SK-N-SH (cell line): ENCODE measurements around the gene CYP27A1.

ENCODE experiments used
- EP300 ChIP-seq, 2 experiments: IDR thresholded peaks; 2 replicates each; pipeline versions ENCODE4 v1.4.0 to v1.6.1; 2012; ENCODE audit warnings: borderline replicate concordance in 1 of 2, low read depth in 1 of 2, low read length in 1 of 2
- EZH2phosphoT487 ChIP-seq: fragments of 200-600 bp; sonication (generic); IDR thresholded peaks from 2 replicates; pipeline ENCODE4 v1.6.1; 2017; ENCODE audit warnings: low read depth, mixed run types, mild to moderate bottlenecking, antibody characterized with exemption, moderate library complexity, borderline replicate concordance
- FOSL2 ChIP-seq: IDR thresholded peaks from 2 replicates; pipeline ENCODE4 v1.4.0; 2012; ENCODE audit warnings: low read depth, mild to moderate bottlenecking, moderate library complexity, borderline replicate concordance
- FOXM1 ChIP-seq: IDR thresholded peaks from 2 replicates; pipeline ENCODE4 v1.4.0; 2012; ENCODE audit warnings: low read depth, mild to moderate bottlenecking
- GABPA ChIP-seq: IDR thresholded peaks from 2 replicates; pipeline ENCODE4 v1.4.0; 2012; ENCODE audit warnings: low read depth, mild to moderate bottlenecking
- MXI1 ChIP-seq: IDR thresholded peaks from 2 replicates; pipeline ENCODE4 v1.6.1; 2012; ENCODE audit warnings: mild to moderate bottlenecking, low read depth, low read length, improper control_type of control experiment
- SIN3A ChIP-seq: IDR thresholded peaks from 2 replicates; pipeline ENCODE4 v1.6.1; 2012; ENCODE audit warnings: low read depth, mild to moderate bottlenecking, low read length, moderate library complexity, borderline replicate concordance
- TEAD4 ChIP-seq: IDR thresholded peaks from 2 replicates; pipeline ENCODE4 v1.4.0; 2012; ENCODE audit warnings: mild to moderate bottlenecking, borderline replicate concordance; ENCODE audit not compliant: insufficient read depth
- TF ChIP-seq, protein P1 (sequence below): fragments of 200-600 bp; sonication (generic); IDR thresholded peaks from 2 replicates; pipeline ENCODE4 v1.6.1; 2017; ENCODE audit warnings: antibody characterized with exemption, mild to moderate bottlenecking, moderate library complexity
- TF ChIP-seq, protein P2 (sequence below): IDR thresholded peaks from 2 replicates; pipeline ENCODE4 v1.4.0; 2012; ENCODE audit warnings: low read depth, borderline replicate concordance
- TF ChIP-seq, protein P3 (sequence below): IDR thresholded peaks from 2 replicates; pipeline ENCODE4; 2012

DNA sequence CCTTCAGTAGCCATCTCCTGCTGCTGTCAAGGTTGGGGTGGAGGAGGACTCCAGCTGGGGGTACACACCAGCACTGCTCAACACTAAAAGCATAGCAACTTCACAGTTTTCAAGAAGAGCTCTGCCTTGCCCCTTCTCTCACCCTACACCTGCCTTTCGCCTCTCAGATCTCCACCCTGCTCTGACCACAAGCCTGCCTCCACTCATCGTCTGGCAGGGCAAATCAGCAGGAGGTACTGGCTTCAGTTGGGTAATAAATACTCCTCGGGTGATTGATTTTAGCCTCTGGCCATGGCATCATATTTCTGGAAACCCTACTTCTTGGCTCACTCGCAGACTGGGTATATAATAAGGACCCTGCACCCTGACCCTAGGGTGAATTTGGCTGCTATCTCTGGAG, 52.7 kb downstream of the CYP27A1 start:
- TF ChIP-seq TEAD4, result no peak
- TF ChIP-seq, protein P1, sequence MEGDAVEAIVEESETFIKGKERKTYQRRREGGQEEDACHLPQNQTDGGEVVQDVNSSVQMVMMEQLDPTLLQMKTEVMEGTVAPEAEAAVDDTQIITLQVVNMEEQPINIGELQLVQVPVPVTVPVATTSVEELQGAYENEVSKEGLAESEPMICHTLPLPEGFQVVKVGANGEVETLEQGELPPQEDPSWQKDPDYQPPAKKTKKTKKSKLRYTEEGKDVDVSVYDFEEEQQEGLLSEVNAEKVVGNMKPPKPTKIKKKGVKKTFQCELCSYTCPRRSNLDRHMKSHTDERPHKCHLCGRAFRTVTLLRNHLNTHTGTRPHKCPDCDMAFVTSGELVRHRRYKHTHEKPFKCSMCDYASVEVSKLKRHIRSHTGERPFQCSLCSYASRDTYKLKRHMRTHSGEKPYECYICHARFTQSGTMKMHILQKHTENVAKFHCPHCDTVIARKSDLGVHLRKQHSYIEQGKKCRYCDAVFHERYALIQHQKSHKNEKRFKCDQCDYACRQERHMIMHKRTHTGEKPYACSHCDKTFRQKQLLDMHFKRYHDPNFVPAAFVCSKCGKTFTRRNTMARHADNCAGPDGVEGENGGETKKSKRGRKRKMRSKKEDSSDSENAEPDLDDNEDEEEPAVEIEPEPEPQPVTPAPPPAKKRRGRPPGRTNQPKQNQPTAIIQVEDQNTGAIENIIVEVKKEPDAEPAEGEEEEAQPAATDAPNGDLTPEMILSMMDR, result no peak
- TF ChIP-seq EZH2phosphoT487, result no peak
- TF ChIP-seq FOXM1, result no peak
- TF ChIP-seq, protein P2, sequence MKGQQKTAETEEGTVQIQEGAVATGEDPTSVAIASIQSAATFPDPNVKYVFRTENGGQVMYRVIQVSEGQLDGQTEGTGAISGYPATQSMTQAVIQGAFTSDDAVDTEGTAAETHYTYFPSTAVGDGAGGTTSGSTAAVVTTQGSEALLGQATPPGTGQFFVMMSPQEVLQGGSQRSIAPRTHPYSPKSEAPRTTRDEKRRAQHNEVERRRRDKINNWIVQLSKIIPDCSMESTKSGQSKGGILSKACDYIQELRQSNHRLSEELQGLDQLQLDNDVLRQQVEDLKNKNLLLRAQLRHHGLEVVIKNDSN, result no peak
- TF ChIP-seq FOSL2, result no peak
- no peak for TF ChIP-seq EP300 (IDR thresholded peaks at IDR 0.05; ENCODE audit: borderline replicate concordance in 1 of 2, low read depth in 1 of 2, low read length in 1 of 2)
- no peak for TF ChIP-seq MXI1
- no peak for TF ChIP-seq GABPA
- TF ChIP-seq, protein P3, sequence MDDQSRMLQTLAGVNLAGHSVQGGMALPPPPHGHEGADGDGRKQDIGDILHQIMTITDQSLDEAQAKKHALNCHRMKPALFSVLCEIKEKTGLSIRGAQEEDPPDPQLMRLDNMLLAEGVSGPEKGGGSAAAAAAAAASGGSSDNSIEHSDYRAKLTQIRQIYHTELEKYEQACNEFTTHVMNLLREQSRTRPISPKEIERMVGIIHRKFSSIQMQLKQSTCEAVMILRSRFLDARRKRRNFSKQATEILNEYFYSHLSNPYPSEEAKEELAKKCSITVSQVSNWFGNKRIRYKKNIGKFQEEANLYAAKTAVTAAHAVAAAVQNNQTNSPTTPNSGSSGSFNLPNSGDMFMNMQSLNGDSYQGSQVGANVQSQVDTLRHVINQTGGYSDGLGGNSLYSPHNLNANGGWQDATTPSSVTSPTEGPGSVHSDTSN, result no peak
- TF ChIP-seq SIN3A, result no peak
